Measurements from ENCODE around the gene CDON.

The CDON gene

GRCh38 chr11:125954945-125955640 lies 107.6 kb downstream of the CDON start:
- Histone ChIP-seq H3K4me3 (ENCODE audit: low read depth, low read length) (no peak overlapping the region), H2BK120ac (ENCODE audit: insufficient read depth, low read length, poor library complexity) (no peak overlapping the region), H3K27ac (ENCODE audit: low read depth, low read length) (no peak overlapping the region), H3K18ac (ENCODE audit: low read length) (no peak overlapping the region), H2AK5ac (ENCODE audit: low read length) (no peak overlapping the region), H3K23ac (ENCODE audit: low read length) (no peak overlapping the region), H4K12ac (ENCODE audit: low read depth, low read length) (no peak overlapping the region), H3K27me3 (ENCODE audit: insufficient read depth, low read length) (no peaks in the 10 kb centered on the region), H2AFZ (ENCODE audit: insufficient read depth, low read length, poor library complexity) (no peak overlapping the region), H2BK12ac (ENCODE audit: low read length) (no peak overlapping the region), H3K14ac (ENCODE audit: low read length) (no peak overlapping the region), H3K9ac (ENCODE audit: low read length) (no peak overlapping the region), H3K4me2 (ENCODE audit: low read length) (no peak overlapping the region), H3K36me3 (ENCODE audit: control insufficient read depth in 1 of 2, insufficient read depth in 2 of 2, low read length in 2 of 2) (peaks cover 48 to 57% of the 10 kb centered on the region in 2 experiments), H3K4ac (ENCODE audit: low read depth, low read length) (no peak overlapping the region), H3K9me3 (ENCODE audit: insufficient read depth, low read depth, low read length) (no peaks in the 10 kb centered on the region), H3K4me1 (ENCODE audit: control insufficient read depth in 1 of 2, insufficient read depth in 2 of 2, low read length in 2 of 2) (peaks cover 14 to 24% of the 10 kb centered on the region in 2 experiments), H4K8ac (ENCODE audit: low read depth, low read length) (no peak overlapping the region), H2BK5ac (ENCODE audit: low read depth, low read length, poor library complexity) (no peak overlapping the region), H3K79me1 (ENCODE audit: low read length) (peaks cover 6% of the 10 kb centered on the region), H3K79me2 (ENCODE audit: control insufficient read depth, insufficient read depth, low read length, poor library complexity) (no peaks in the 10 kb centered on the region), H4K91ac (ENCODE audit: low read depth, low read length) (no peak overlapping the region)
- DNase-seq = no peak
- WGBS (ENCODE audit: extremely low coverage, insufficient coverage, insufficient read length) = no CpG with 5 or more reads among the region's 15 CpGs

GRCh38 chr11:125954123-125954944 lies 108.3 kb downstream of the CDON start:
- DNase-seq = no peak
- Histone ChIP-seq H2AK5ac (ENCODE audit: low read length) (no peak overlapping the region), H2AFZ (ENCODE audit: insufficient read depth, low read length, poor library complexity) (no peak overlapping the region), H3K23ac (ENCODE audit: low read length) (no peak overlapping the region), H2BK120ac (ENCODE audit: insufficient read depth, low read length, poor library complexity) (no peak overlapping the region), H2BK5ac (ENCODE audit: low read depth, low read length, poor library complexity) (no peak overlapping the region), H3K9ac (ENCODE audit: low read length) (no peak overlapping the region), H3K4ac (ENCODE audit: low read depth, low read length) (no peak overlapping the region), H3K9me3 (ENCODE audit: insufficient read depth, low read depth, low read length) (no peaks in the 10 kb centered on the region), H4K12ac (ENCODE audit: low read depth, low read length) (no peak overlapping the region), H3K4me1 (ENCODE audit: control insufficient read depth in 1 of 2, insufficient read depth in 2 of 2, low read length in 2 of 2) (peaks cover 14 to 24% of the 10 kb centered on the region in 2 experiments), H3K27me3 (ENCODE audit: insufficient read depth, low read length) (no peaks in the 10 kb centered on the region), H3K4me2 (ENCODE audit: low read length) (no peak overlapping the region), H3K4me3 (ENCODE audit: low read depth, low read length) (no peak overlapping the region), H2BK12ac (ENCODE audit: low read length) (no peak overlapping the region), H3K79me2 (ENCODE audit: control insufficient read depth, insufficient read depth, low read length, poor library complexity) (no peaks in the 10 kb centered on the region), H3K36me3 (ENCODE audit: control insufficient read depth in 1 of 2, insufficient read depth in 2 of 2, low read length in 2 of 2) (peaks cover 42 to 51% of the 10 kb centered on the region in 2 experiments), H4K91ac (ENCODE audit: low read depth, low read length) (no peak overlapping the region), H3K14ac (ENCODE audit: low read length) (no peak overlapping the region), H4K8ac (ENCODE audit: low read depth, low read length) (no peak overlapping the region), H3K79me1 (ENCODE audit: low read length) (peaks cover 6% of the 10 kb centered on the region), H3K27ac (ENCODE audit: low read depth, low read length) (no peak overlapping the region), H3K18ac (ENCODE audit: low read length) (no peak overlapping the region)
- no CpG with 5 or more reads among the region's 21 CpGs for WGBS (ENCODE audit: extremely low coverage, insufficient coverage, insufficient read length)

GRCh38 chr11:125953401-125953935 lies 109.2 kb downstream of the CDON start:
- Histone ChIP-seq H3K18ac (ENCODE audit: low read length) (no peak overlapping the region), H3K9me3 (ENCODE audit: insufficient read depth, low read depth, low read length) (no peaks in the 10 kb centered on the region), H2BK5ac (ENCODE audit: low read depth, low read length, poor library complexity) (no peak overlapping the region), H3K79me1 (ENCODE audit: low read length) (peaks cover 6% of the 10 kb centered on the region), H3K79me2 (ENCODE audit: control insufficient read depth, insufficient read depth, low read length, poor library complexity) (no peaks in the 10 kb centered on the region), H3K23ac (ENCODE audit: low read length) (no peak overlapping the region), H3K4me3 (ENCODE audit: low read depth, low read length) (no peak overlapping the region), H4K8ac (ENCODE audit: low read depth, low read length) (no peak overlapping the region), H3K4me2 (ENCODE audit: low read length) (no peak overlapping the region), H2AK5ac (ENCODE audit: low read length) (no peak overlapping the region), H3K14ac (ENCODE audit: low read length) (no peak overlapping the region), H3K4ac (ENCODE audit: low read depth, low read length) (no peak overlapping the region), H2BK12ac (ENCODE audit: low read length) (no peak overlapping the region), H3K27me3 (ENCODE audit: insufficient read depth, low read length) (no peaks in the 10 kb centered on the region), H4K91ac (ENCODE audit: low read depth, low read length) (no peak overlapping the region), H3K36me3 (ENCODE audit: control insufficient read depth in 1 of 2, insufficient read depth in 2 of 2, low read length in 2 of 2) (peaks cover 44 to 52% of the 10 kb centered on the region in 2 experiments), H3K9ac (ENCODE audit: low read length) (no peak overlapping the region), H3K4me1 (ENCODE audit: control insufficient read depth in 1 of 2, insufficient read depth in 2 of 2, low read length in 2 of 2) (peaks cover 14 to 24% of the 10 kb centered on the region in 2 experiments), H3K27ac (ENCODE audit: low read depth, low read length) (no peak overlapping the region), H2AFZ (ENCODE audit: insufficient read depth, low read length, poor library complexity) (no peak overlapping the region), H2BK120ac (ENCODE audit: insufficient read depth, low read length, poor library complexity) (no peak overlapping the region), H4K12ac (ENCODE audit: low read depth, low read length) (no peak overlapping the region)
- no CpG with 5 or more reads among the region's 20 CpGs for WGBS (ENCODE audit: extremely low coverage, insufficient coverage, insufficient read length)
- DNase-seq = no peak

GRCh38 chr11:125952973-125953372 lies 109.7 kb downstream of the CDON start:
- H3K27me3 ChIP-seq (ENCODE audit: insufficient read depth, low read length) = no peaks in the 10 kb centered on the region
- no peak overlapping the region for H3K14ac ChIP-seq (ENCODE audit: low read length)
- no peak overlapping the region for H4K91ac ChIP-seq (ENCODE audit: low read depth, low read length)
- H4K12ac ChIP-seq (ENCODE audit: low read depth, low read length) = no peak overlapping the region
- H3K79me1 ChIP-seq (ENCODE audit: low read length) = peaks cover 6% of the 10 kb centered on the region
- H2BK120ac ChIP-seq (ENCODE audit: insufficient read depth, low read length, poor library complexity) = no peak overlapping the region
- H3K9me3 ChIP-seq (ENCODE audit: insufficient read depth, low read depth, low read length) = no peaks in the 10 kb centered on the region
- H3K23ac ChIP-seq (ENCODE audit: low read length) = no peak overlapping the region
- no peak overlapping the region for H2BK12ac ChIP-seq (ENCODE audit: low read length)
- no peaks in the 10 kb centered on the region for H3K79me2 ChIP-seq (ENCODE audit: control insufficient read depth, insufficient read depth, low read length, poor library complexity)
- H4K8ac ChIP-seq (ENCODE audit: low read depth, low read length) = no peak overlapping the region
- H3K9ac ChIP-seq (ENCODE audit: low read length) = no peak overlapping the region
- H2AK5ac ChIP-seq (ENCODE audit: low read length) = no peak overlapping the region
- H3K4me3 ChIP-seq (ENCODE audit: low read depth, low read length) = no peak overlapping the region
- H3K36me3 ChIP-seq (ENCODE audit: control insufficient read depth in 1 of 2, insufficient read depth in 2 of 2, low read length in 2 of 2) = peaks cover 49 to 50% of the 10 kb centered on the region in 2 experiments
- no peak for DNase-seq
- H2AFZ ChIP-seq (ENCODE audit: insufficient read depth, low read length, poor library complexity) = no peak overlapping the region
- H3K4me2 ChIP-seq (ENCODE audit: low read length) = no peak overlapping the region
- H3K4me1 ChIP-seq (ENCODE audit: control insufficient read depth in 1 of 2, insufficient read depth in 2 of 2, low read length in 2 of 2) = peaks cover 14 to 24% of the 10 kb centered on the region in 2 experiments
- H3K27ac ChIP-seq (ENCODE audit: low read depth, low read length) = no peak overlapping the region
- no peak overlapping the region for H2BK5ac ChIP-seq (ENCODE audit: low read depth, low read length, poor library complexity)
- WGBS (ENCODE audit: extremely low coverage, insufficient coverage, insufficient read length) = no CpG with 5 or more reads among the region's 7 CpGs
- no peak overlapping the region for H3K18ac ChIP-seq (ENCODE audit: low read length)
- no peak overlapping the region for H3K4ac ChIP-seq (ENCODE audit: low read depth, low read length)
